ENCODE measurements around the gene SUCLG2.

SUCLG2 gene

DNA sequence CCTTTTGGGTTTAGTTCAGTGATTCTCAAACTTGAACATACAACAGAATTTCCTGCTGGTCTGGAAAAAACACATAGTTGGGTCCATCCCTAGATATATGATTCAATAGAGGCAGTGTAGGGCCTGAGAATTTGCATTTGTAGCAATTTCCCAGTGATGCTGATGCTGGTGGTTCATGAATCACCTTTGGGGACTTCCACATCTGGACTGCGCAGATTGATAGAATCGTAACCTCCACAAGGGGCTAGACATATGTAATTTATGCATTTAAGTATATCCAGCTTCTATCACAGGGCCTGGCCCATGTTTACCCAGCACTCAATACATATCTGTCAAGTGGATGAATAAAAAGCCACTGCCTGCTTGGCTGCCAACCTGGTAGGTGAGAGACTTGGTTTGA, 33.8 kb upstream of the SUCLG2 start:
- no peak overlapping the region for H3K4me3 ChIP-seq (ENCODE audit: low read depth, low read length)
- TF ChIP-seq ZNF792 (tag by site-specific recombination; IDR thresholded peaks at IDR 0.05), result no peak
- no peak for TF ChIP-seq ZNF202 (tag by site-specific recombination; IDR thresholded peaks at IDR 0.05; ENCODE audit: borderline replicate concordance)
- TF ChIP-seq ZNF530 (tag by site-specific recombination; IDR thresholded peaks at IDR 0.05; ENCODE audit: low read depth), result no peak
- TF ChIP-seq ZNF350 (tag by site-specific recombination; IDR thresholded peaks at IDR 0.05), result no peak
- no peak for TF ChIP-seq FEZF1 (tag by site-specific recombination; IDR thresholded peaks at IDR 0.05)
- TF ChIP-seq ZNF19 (tag by site-specific recombination; IDR thresholded peaks at IDR 0.05; ENCODE audit: low read depth), result no peak
- no peak for TF ChIP-seq KLF9 (tag by site-specific recombination; IDR thresholded peaks at IDR 0.05; ENCODE audit: low read depth)
- no peak for TF ChIP-seq ZBTB20 (tag by site-specific recombination; IDR thresholded peaks at IDR 0.05)
- no peak for TF ChIP-seq ZNF169 (tag by site-specific recombination; IDR thresholded peaks at IDR 0.05)
- no peak for TF ChIP-seq SP7 (tag by site-specific recombination; IDR thresholded peaks at IDR 0.05)
- no peak for TF ChIP-seq ZNF544 (tag by site-specific recombination; IDR thresholded peaks at IDR 0.05)
- TF ChIP-seq OVOL3 (tag by site-specific recombination; IDR thresholded peaks at IDR 0.05), result no peak
- TF ChIP-seq ZNF121 (tag by site-specific recombination; IDR thresholded peaks at IDR 0.05), result no peak
- no peak for TF ChIP-seq ZNF785 (tag by site-specific recombination; IDR thresholded peaks at IDR 0.05)
- no peak for TF ChIP-seq ZNF510 (tag by site-specific recombination; IDR thresholded peaks at IDR 0.05; ENCODE audit: insufficient replicate concordance)
- no peak for TF ChIP-seq KLF8 (tag by site-specific recombination; IDR thresholded peaks at IDR 0.05)
- TF ChIP-seq ZNF366 (tag by site-specific recombination; conservative IDR thresholded peaks at IDR 0.05), result no peak
- H3K9me3 ChIP-seq (ENCODE audit: control insufficient read depth, insufficient read depth, low read depth, low read length), result no peaks in the 10 kb centered on the region
- no peaks in the 10 kb centered on the region for H3K36me3 ChIP-seq (ENCODE audit: control insufficient read depth in 2 of 2, insufficient read depth in 1 of 2, low read length in 2 of 2)
- H3K4me1 ChIP-seq (ENCODE audit: control insufficient read depth, insufficient read depth, low read length), result no peaks in the 10 kb centered on the region
- H3K27ac ChIP-seq (ENCODE audit: extremely low read depth, low read depth, low read length), result no peak overlapping the region
- POLR2A ChIA-PET, result no interaction called here
- CTCF ChIA-PET, result no interaction called here

- CTCF ChIA-PET, result no interaction called here
- Histone ChIP-seq H3K27ac (ENCODE audit: extremely low read depth, low read depth, low read length) (no peak overlapping the region), H3K4me1 (ENCODE audit: control insufficient read depth, insufficient read depth, low read length) (no peaks in the 10 kb centered on the region), H3K9me3 (ENCODE audit: control insufficient read depth, insufficient read depth, low read depth, low read length) (no peaks in the 10 kb centered on the region), H3K36me3 (ENCODE audit: control insufficient read depth in 2 of 2, insufficient read depth in 1 of 2, low read length in 2 of 2) (no peaks in the 10 kb centered on the region), H3K4me3 (ENCODE audit: low read depth, low read length) (no peak overlapping the region)
- POLR2A ChIA-PET, result no interaction called here
- TF ChIP-seq SALL2 (tag by site-specific recombination; IDR thresholded peaks at IDR 0.05; ENCODE audit: borderline replicate concordance) (no peak), ZNF785 (tag by site-specific recombination; IDR thresholded peaks at IDR 0.05) (no peak), ZNF248 (tag by site-specific recombination; IDR thresholded peaks at IDR 0.05) (no peak), ZNF544 (tag by site-specific recombination; IDR thresholded peaks at IDR 0.05) (no peak), ZNF350 (tag by site-specific recombination; IDR thresholded peaks at IDR 0.05) (no peak), ZXDB (tag by site-specific recombination; IDR thresholded peaks at IDR 0.05) (no peak), ZNF416 (tag by site-specific recombination; IDR thresholded peaks at IDR 0.05) (no peak), ZNF146 (tag by site-specific recombination; IDR thresholded peaks at IDR 0.05) (no peak)
- TF ChIP-seq, protein P1, sequence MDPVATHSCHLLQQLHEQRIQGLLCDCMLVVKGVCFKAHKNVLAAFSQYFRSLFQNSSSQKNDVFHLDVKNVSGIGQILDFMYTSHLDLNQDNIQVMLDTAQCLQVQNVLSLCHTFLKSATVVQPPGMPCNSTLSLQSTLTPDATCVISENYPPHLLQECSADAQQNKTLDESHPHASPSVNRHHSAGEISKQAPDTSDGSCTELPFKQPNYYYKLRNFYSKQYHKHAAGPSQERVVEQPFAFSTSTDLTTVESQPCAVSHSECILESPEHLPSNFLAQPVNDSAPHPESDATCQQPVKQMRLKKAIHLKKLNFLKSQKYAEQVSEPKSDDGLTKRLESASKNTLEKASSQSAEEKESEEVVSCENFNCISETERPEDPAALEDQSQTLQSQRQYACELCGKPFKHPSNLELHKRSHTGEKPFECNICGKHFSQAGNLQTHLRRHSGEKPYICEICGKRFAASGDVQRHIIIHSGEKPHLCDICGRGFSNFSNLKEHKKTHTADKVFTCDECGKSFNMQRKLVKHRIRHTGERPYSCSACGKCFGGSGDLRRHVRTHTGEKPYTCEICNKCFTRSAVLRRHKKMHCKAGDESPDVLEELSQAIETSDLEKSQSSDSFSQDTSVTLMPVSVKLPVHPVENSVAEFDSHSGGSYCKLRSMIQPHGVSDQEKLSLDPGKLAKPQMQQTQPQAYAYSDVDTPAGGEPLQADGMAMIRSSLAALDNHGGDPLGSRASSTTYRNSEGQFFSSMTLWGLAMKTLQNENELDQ (tag by site-specific recombination; IDR thresholded peaks at IDR 0.05; ENCODE audit: low read depth), result no peak
Observed at GRCh38 chr3:67686069-67686468, 31.7 kb upstream of the SUCLG2 start.

DNA sequence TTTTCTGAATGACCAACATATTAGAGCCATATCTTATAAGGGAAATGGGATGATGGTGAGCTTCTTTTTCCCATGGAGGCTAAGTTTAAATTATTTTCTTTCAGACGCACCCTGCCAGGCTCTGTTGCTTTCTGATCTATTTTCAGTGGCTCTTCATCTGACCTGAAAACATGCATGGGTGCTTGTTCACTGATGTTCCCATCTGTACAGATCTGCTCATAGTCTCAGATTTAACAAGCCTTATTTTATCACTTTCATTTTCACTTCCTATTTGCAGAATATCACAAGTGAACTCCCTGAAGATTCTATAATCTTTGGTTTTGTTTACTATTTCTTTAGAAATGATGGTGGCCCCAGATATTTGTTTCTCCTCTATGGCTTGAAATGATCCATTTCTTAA, 31.1 kb upstream of the SUCLG2 start:
- H3K9me3 ChIP-seq (ENCODE audit: control insufficient read depth, insufficient read depth, low read depth, low read length), result no peaks in the 10 kb centered on the region
- no peak overlapping the region for H3K4me3 ChIP-seq (ENCODE audit: low read depth, low read length)
- no peak overlapping the region for H3K27ac ChIP-seq (ENCODE audit: extremely low read depth, low read depth, low read length)
- CTCF ChIA-PET, result no interaction called here
- TF ChIP-seq ZNF133 (tag by site-specific recombination; IDR thresholded peaks at IDR 0.05), result no peak
- TF ChIP-seq PBX3 (CRISPR knock-in tag; IDR thresholded peaks at IDR 0.05), result no peak
- TF ChIP-seq, protein P2, sequence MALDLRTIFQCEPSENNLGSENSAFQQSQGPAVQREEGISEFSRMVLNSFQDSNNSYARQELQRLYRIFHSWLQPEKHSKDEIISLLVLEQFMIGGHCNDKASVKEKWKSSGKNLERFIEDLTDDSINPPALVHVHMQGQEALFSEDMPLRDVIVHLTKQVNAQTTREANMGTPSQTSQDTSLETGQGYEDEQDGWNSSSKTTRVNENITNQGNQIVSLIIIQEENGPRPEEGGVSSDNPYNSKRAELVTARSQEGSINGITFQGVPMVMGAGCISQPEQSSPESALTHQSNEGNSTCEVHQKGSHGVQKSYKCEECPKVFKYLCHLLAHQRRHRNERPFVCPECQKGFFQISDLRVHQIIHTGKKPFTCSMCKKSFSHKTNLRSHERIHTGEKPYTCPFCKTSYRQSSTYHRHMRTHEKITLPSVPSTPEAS (tag by site-specific recombination; IDR thresholded peaks at IDR 0.05), result no peak
- TF ChIP-seq BCL11A (tag by site-specific recombination; IDR thresholded peaks at IDR 0.05; ENCODE audit: low read depth), result no peak
- TF ChIP-seq ZNF211 (tag by site-specific recombination; IDR thresholded peaks at IDR 0.05; ENCODE audit: low read depth), result no peak
- no peak for TF ChIP-seq SALL2 (tag by site-specific recombination; IDR thresholded peaks at IDR 0.05; ENCODE audit: borderline replicate concordance)
- no peaks in the 10 kb centered on the region for H3K36me3 ChIP-seq (ENCODE audit: control insufficient read depth in 2 of 2, insufficient read depth in 1 of 2, low read length in 2 of 2)
- POLR2A ChIA-PET, result no interaction called here
- H3K4me1 ChIP-seq (ENCODE audit: control insufficient read depth, insufficient read depth, low read length), result no peaks in the 10 kb centered on the region
